KMS-11 (cell line): ENCODE results near the gene C4BPB.

Experiments used
- H2AFZ ChIP-seq: fragments of 200-600 bp; sonication (generic); 2 replicates; pipeline ENCODE4 v1.6.1; 2016; ENCODE audit warnings: antibody characterized with exemption, mixed run types, low read depth
- H3K27ac ChIP-seq: fragments of 200-600 bp; sonication (generic); 2 replicates; pipeline ENCODE4 v1.6.1; 2016; ENCODE audit warnings: mild to moderate bottlenecking, mixed run types
- H3K27me3 ChIP-seq: fragments of 200-600 bp; sonication (generic); 2 replicates; pipeline ENCODE4 v1.6.1; 2017; ENCODE audit warnings: mild to moderate bottlenecking, low read depth, mixed run types, moderate library complexity; ENCODE audit not compliant: insufficient read depth
- H3K36me3 ChIP-seq: fragments of 200-600 bp; sonication (generic); 2 replicates; pipeline ENCODE4 v1.6.1; 2017; ENCODE audit warnings: mild to moderate bottlenecking, mixed run types; ENCODE audit not compliant: insufficient read depth
- H3K4me1 ChIP-seq: fragments of 200-600 bp; sonication (generic); 2 replicates; pipeline ENCODE4 v1.6.1; 2016; ENCODE audit warnings: mild to moderate bottlenecking, low read depth, mixed run types; ENCODE audit not compliant: poor library complexity, severe bottlenecking
- H3K4me2 ChIP-seq: fragments of 200-600 bp; sonication (generic); 2 replicates; pipeline ENCODE4 v1.7.0; 2016; ENCODE audit warnings: mild to moderate bottlenecking, mixed run types
- H3K4me3 ChIP-seq: fragments of 200-600 bp; sonication (generic); IDR thresholded peaks from 2 replicates; pipeline ENCODE4 v1.6.1; 2017; ENCODE audit warnings: low read depth, low read length, mixed read lengths; ENCODE audit not compliant: insufficient read depth
- H3K79me2 ChIP-seq: fragments of 200-600 bp; sonication (generic); 2 replicates; pipeline ENCODE4 v1.6.1; 2016; ENCODE audit warnings: low read depth, mixed run types; ENCODE audit not compliant: insufficient read depth
- H3K9ac ChIP-seq: fragments of 200-600 bp; sonication (generic); 2 replicates; pipeline ENCODE4 v1.6.1; 2016; ENCODE audit warnings: mild to moderate bottlenecking, mixed run types
- H4K20me1 ChIP-seq: fragments of 200-600 bp; sonication (generic); 2 replicates; pipeline ENCODE4 v1.6.1; 2016; ENCODE audit warnings: mild to moderate bottlenecking, mixed run types; ENCODE audit not compliant: insufficient read depth
- CTCF ChIP-seq: fragments of 200-600 bp; sonication (generic); conservative IDR thresholded peaks from 2 replicates; pipeline ENCODE4 v1.6.1; 2017; ENCODE audit warnings: low read depth, mild to moderate bottlenecking, antibody characterized with exemption, low read length, moderate library complexity, mixed read lengths

The C4BPB gene

GRCh38 chr1:207058878-207059867, 29.5 kb upstream of the C4BPB start:
- Histone ChIP-seq H3K4me3 (no peak overlapping the region), H3K4me2 (peak overlapping the region; percentile 43), H3K79me2 (no peaks in the 10 kb centered on the region), H3K36me3 (no peaks in the 10 kb centered on the region), H3K27ac (peak overlapping the region; percentile 14; the same call in 1 of the 2 replicates), H3K27me3 (no peaks in the 10 kb centered on the region), H2AFZ (no peak overlapping the region), H3K4me1 (peaks cover 37% of the 10 kb centered on the region), H4K20me1 (no peaks in the 10 kb centered on the region), H3K9ac (no peak overlapping the region)
- TF ChIP-seq CTCF: 0 out of 2 replicates have a peak, but pooled peaks have one; percentile 14

- Histone ChIP-seq H3K27ac (no peak overlapping the region), H3K4me1 (peaks cover 30% of the 10 kb centered on the region), H3K9ac (no peak overlapping the region), H4K20me1 (no peaks in the 10 kb centered on the region), H3K79me2 (no peaks in the 10 kb centered on the region), H3K4me2 (peak overlapping the region; percentile 43; the same call in 1 of the 2 replicates), H3K36me3 (no peaks in the 10 kb centered on the region), H3K4me3 (no peak overlapping the region), H2AFZ (no peak overlapping the region), H3K27me3 (no peaks in the 10 kb centered on the region)
- no peak for TF ChIP-seq CTCF
Observed at GRCh38 chr1:207059881-207060280, 28.8 kb upstream of the C4BPB start.

- Histone ChIP-seq H3K4me1 (peaks cover 27% of the 10 kb centered on the region), H3K79me2 (no peaks in the 10 kb centered on the region), H3K9ac (no peak overlapping the region), H3K27me3 (no peaks in the 10 kb centered on the region), H3K36me3 (no peaks in the 10 kb centered on the region), H4K20me1 (no peaks in the 10 kb centered on the region), H3K4me3 (no peak overlapping the region), H2AFZ (no peak overlapping the region), H3K27ac (no peak overlapping the region), H3K4me2 (no peak overlapping the region)
- no peak for TF ChIP-seq CTCF
Observed at GRCh38 chr1:207060596-207060995, 28.1 kb upstream of the C4BPB start.

- Histone ChIP-seq H3K4me3 (no peak overlapping the region), H3K4me2 (no peak overlapping the region), H3K36me3 (no peaks in the 10 kb centered on the region), H2AFZ (no peak overlapping the region), H3K27me3 (no peaks in the 10 kb centered on the region), H3K9ac (no peak overlapping the region), H3K79me2 (no peaks in the 10 kb centered on the region), H4K20me1 (no peaks in the 10 kb centered on the region), H3K27ac (no peak overlapping the region), H3K4me1 (peaks cover 27% of the 10 kb centered on the region)
- TF ChIP-seq CTCF: no peak
Observed at GRCh38 chr1:207062058-207062457, 26.6 kb upstream of the C4BPB start.
